SU-DHL-6 (cell line): ENCODE measurements around the gene CEACAM1.

ENCODE experiments used
- EZH2phosphoT487 ChIP-seq: fragments of 200-600 bp; sonication (generic), shearing (Covaris generic); conservative IDR thresholded peaks from 2 replicates; pipeline ENCODE4 v1.6.1; 2018; ENCODE audit warnings: mild to moderate bottlenecking, antibody characterized with exemption, low read length, moderate library complexity, mixed read lengths
- TF ChIP-seq, protein P1 (sequence below): fragments of 200-600 bp; sonication (generic); IDR thresholded peaks from one replicate; pipeline ENCODE4 v1.5.1; 2017; ENCODE audit warnings: antibody characterized with exemption, mild to moderate bottlenecking, low read length, moderate library complexity; ENCODE audit not compliant: insufficient read depth, poor library complexity, severe bottlenecking

DNA sequence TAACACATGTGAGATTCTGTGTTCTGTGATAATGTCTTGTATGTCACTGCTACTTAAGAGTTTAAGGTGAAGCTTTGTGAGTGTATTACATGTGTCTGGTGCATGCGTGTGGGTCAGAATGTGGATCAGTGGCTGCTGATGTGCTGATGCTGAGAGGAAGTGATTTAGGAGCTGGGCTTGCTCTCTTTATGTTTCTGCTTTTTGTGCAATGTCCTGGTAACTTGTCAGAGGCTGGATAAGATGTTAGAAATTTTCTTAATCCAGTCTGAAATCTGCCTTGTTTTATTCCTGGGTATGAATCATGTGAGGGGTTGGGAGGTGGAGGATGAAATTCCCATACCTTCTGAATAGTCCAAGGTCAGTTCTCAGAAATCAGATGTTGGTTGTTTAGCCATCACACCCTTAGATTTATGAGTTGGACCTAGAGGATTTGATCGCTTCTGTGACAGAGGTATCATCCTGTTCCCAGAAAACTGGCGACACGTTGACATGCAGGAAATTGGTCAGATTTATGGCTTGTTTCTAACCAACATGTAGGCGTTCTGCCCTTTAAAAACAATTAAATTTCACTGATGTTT, 61.0 kb downstream of the CEACAM1 start:
- TF ChIP-seq, protein P1, sequence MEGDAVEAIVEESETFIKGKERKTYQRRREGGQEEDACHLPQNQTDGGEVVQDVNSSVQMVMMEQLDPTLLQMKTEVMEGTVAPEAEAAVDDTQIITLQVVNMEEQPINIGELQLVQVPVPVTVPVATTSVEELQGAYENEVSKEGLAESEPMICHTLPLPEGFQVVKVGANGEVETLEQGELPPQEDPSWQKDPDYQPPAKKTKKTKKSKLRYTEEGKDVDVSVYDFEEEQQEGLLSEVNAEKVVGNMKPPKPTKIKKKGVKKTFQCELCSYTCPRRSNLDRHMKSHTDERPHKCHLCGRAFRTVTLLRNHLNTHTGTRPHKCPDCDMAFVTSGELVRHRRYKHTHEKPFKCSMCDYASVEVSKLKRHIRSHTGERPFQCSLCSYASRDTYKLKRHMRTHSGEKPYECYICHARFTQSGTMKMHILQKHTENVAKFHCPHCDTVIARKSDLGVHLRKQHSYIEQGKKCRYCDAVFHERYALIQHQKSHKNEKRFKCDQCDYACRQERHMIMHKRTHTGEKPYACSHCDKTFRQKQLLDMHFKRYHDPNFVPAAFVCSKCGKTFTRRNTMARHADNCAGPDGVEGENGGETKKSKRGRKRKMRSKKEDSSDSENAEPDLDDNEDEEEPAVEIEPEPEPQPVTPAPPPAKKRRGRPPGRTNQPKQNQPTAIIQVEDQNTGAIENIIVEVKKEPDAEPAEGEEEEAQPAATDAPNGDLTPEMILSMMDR = no peak
- no peak for TF ChIP-seq EZH2phosphoT487
